MG63 (cell line): ENCODE measurements around the gene APOD. TPM values are rescaled to one million over a fixed set of nuclear protein-coding genes. Genes with fewer than 3 reads are reported as not detected.
"Not testable (repeated sequence)": the region's sequence is repeated elsewhere in the genome, so short reads cannot be mapped to it uniquely, and the experiment has no call there.

Source experiments
- DNase-seq: peaks from one replicate; pipeline ENCODE4 v3.0.0-alpha.2; 2020
- H3K27me3 ChIP-seq: fragments of 250-450 bp; sonication (Bioruptor Pico); 2 replicates; pipeline ENCODE4 v1.5.1; 2020; ENCODE audit warnings: mild to moderate bottlenecking, moderate library complexity
- H3K36me3 ChIP-seq: fragments of 250-450 bp; sonication (Bioruptor Pico); 2 replicates; pipeline ENCODE4 v1.5.1; 2020; ENCODE audit warnings: mild to moderate bottlenecking, moderate library complexity
- H3K4me3 ChIP-seq: fragments of 250-450 bp; sonication (Bioruptor Pico); 2 replicates; pipeline ENCODE4 v1.5.1; 2020; ENCODE audit warnings: mild to moderate bottlenecking, moderate library complexity
- H3K9me3 ChIP-seq: fragments of 250-450 bp; sonication (Bioruptor Pico); 2 replicates; pipeline ENCODE4 v1.5.1; 2020; ENCODE audit warnings: mild to moderate bottlenecking, moderate library complexity
- total RNA-seq: library from RNA; depleted of rRNA; stranded (reverse); fragments of >200 nt; shearing (Covaris generic); gene quantifications from 2 replicates; pipeline ENCODE4 v1.2.3, GENCODE V29; 2014; ENCODE audit warnings: low replicate concordance

Gene APOD
- total RNA-seq, 1 experiment from 2014 or later, result not detected

DNA sequence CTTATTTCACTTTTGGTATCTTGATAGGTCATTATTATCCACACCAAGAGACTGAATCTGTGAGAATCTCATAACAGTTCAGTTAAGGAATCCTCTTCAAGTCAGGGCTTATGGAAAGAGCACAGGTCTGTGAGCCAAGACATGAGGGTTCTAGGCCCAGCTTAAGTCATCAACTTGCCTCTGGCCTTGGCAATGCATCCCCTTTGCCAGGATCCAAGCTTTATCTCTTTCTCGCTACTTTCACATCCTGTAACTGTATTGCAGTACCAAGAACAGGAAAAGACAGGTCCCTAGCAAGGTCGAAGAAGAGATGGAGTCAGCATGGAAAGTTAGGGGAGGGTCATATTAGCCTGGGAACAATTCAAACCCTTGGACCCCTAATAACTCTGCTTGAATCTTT lies 13.5 kb upstream of the APOD start:
- no peaks in the 10 kb centered on the region for H3K9me3 ChIP-seq
- H3K4me3 ChIP-seq, result no peak overlapping the region
- no peaks in the 10 kb centered on the region for H3K27me3 ChIP-seq
- no peak for DNase-seq
- H3K36me3 ChIP-seq, result no peaks in the 10 kb centered on the region

GRCh38 chr3:195596765-195597171 lies 13.0 kb upstream of the APOD start:
- no peak overlapping the region for H3K4me3 ChIP-seq
- DNase-seq, result no peak
- no peaks in the 10 kb centered on the region for H3K36me3 ChIP-seq
- no peaks in the 10 kb centered on the region for H3K27me3 ChIP-seq
- H3K9me3 ChIP-seq, result no peaks in the 10 kb centered on the region

GRCh38 chr3:195595785-195596531 lies 12.2 kb upstream of the APOD start:
- DNase-seq, result no peak

GRCh38 chr3:195591852-195592251 lies 8.1 kb upstream of the APOD start:
- no peak for DNase-seq
- no peaks in the 10 kb centered on the region for H3K36me3 ChIP-seq

More at GRCh38 chr3:195595785-195596531, 12.2 kb upstream of the APOD start:
- no peaks in the 10 kb centered on the region for H3K36me3 ChIP-seq
- H3K27me3 ChIP-seq, result no peaks in the 10 kb centered on the region
- no peak overlapping the region for H3K4me3 ChIP-seq
- H3K9me3 ChIP-seq, result no peaks in the 10 kb centered on the region

DNA sequence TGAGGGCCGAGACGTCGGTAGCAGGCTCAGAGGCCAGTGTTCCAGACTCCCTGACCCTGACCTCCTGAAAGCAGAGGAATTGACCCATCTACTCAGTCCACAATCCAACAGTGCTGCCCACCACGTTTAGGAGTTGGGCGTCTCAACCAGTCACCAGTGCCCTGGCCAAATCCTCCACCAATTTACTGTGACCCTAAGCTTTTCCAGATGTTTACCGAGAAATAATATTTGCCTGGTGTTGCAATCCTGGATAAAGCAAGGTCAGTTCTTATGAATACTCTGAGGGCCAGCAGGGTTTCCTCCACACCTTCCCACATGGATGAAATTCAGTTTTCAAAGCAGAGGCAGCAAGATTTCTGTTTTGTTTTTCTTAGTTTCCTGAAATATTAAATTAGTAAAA lies 7.5 kb upstream of the APOD start:
- H3K9me3 ChIP-seq, result 0 out of 2 replicates have a peak, but pooled peaks cover 2% of the 10 kb centered on the region
- H3K4me3 ChIP-seq, result no peak overlapping the region
- H3K27me3 ChIP-seq, result peaks cover 2% of the 10 kb centered on the region
- H3K36me3 ChIP-seq, result no peaks in the 10 kb centered on the region
- no peak for DNase-seq

More at GRCh38 chr3:195591852-195592251, 8.1 kb upstream of the APOD start:
- Histone ChIP-seq H3K4me3 (no peak overlapping the region), H3K9me3 (0 out of 2 replicates have a peak, but pooled peaks cover 2% of the 10 kb centered on the region), H3K27me3 (peaks cover 2% of the 10 kb centered on the region)

- H3K4me3 ChIP-seq, H3K27me3 ChIP-seq, H3K36me3 ChIP-seq, H3K9me3 ChIP-seq, DNase-seq: not testable (repeated sequence)
Observed at GRCh38 chr3:195590381-195590780, 6.6 kb upstream of the APOD start.

- H3K36me3 ChIP-seq, H3K9me3 ChIP-seq, H3K4me3 ChIP-seq, DNase-seq, H3K27me3 ChIP-seq: not testable (repeated sequence)
Observed at GRCh38 chr3:195589796-195590195, 6.1 kb upstream of the APOD start.

DNA sequence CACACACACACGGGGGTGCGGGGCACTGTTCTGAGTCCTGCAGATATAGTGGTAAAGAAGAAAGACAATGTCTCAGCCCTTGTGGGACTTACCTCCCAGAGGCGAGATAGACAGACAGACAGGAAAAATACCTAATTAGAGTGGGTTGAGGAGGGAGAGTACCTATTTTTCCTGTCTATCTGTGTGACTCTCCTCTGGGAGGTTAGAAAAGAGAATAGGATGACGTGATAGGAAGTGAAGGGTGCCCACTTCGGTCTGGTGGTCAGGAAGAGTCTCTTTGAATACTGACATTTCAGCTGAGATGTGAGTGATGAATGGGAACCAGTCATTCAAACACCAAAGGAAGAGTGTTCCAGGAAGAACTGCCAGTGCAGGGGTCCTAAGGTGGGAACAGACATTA lies 4.1 kb upstream of the APOD start:
- DNase-seq, result no peak
- Histone ChIP-seq H3K27me3 (peaks cover 2% of the 10 kb centered on the region), H3K9me3 (0 out of 2 replicates have a peak, but pooled peaks cover 2% of the 10 kb centered on the region), H3K4me3 (no peak overlapping the region), H3K36me3 (no peaks in the 10 kb centered on the region)

DNA sequence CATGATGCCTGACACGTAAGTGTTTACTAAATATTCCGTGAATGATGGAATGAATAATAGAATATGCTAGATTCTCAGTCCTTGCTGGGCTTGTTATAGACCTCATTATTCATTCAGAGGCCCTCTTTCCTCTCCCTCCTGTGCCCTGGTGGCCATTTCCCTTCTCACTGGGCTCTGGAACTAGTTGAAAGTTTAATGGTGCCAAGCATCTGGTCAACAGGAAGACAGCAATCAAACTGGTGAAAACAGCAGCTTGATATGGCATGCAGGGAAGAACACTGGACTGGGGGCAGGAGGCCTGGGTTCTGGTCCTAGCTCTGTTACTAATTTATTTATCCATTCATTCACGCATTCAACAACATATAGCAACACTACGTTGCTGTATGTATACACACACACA lies 3.7 kb upstream of the APOD start:
- Histone ChIP-seq H3K9me3 (0 out of 2 replicates have a peak, but pooled peaks cover 2% of the 10 kb centered on the region), H3K4me3 (no peak overlapping the region), H3K27me3 (peaks cover 2% of the 10 kb centered on the region), H3K36me3 (no peaks in the 10 kb centered on the region)
- DNase-seq, result no peak

DNA sequence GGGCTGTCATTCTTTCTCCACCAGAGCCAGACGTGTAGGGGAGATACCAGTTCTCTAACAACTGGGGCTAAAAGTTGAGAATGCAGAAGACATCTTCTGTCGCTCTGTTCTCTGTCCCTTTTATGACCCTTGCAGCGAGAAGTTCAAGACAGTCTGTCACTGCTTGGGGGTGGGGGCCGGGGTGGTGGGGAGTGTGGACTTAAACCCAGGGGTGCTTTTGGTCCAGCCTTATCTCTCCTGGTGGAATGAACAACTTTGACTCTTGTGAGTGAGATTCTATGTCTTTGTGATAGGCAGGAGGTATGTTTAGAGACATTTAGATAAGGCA lies 767 bp upstream of the APOD start:
- DNase-seq, result no peak
- H3K27me3 ChIP-seq, result peaks cover 2% of the 10 kb centered on the region
- H3K9me3 ChIP-seq, result 0 out of 2 replicates have a peak, but pooled peaks cover 2% of the 10 kb centered on the region
- H3K36me3 ChIP-seq, result no peaks in the 10 kb centered on the region
- no peak overlapping the region for H3K4me3 ChIP-seq

GRCh38 chr3:195582947-195583346 lies 793 bp downstream of the APOD start:
- no peaks in the 10 kb centered on the region for H3K36me3 ChIP-seq
- H3K4me3 ChIP-seq, result no peak overlapping the region
- H3K9me3 ChIP-seq, result no peaks in the 10 kb centered on the region
- no peak for DNase-seq
- peaks cover 2% of the 10 kb centered on the region for H3K27me3 ChIP-seq

GRCh38 chr3:195580744-195581443 lies 2.8 kb downstream of the APOD start:
- Histone ChIP-seq H3K36me3 (no peaks in the 10 kb centered on the region), H3K4me3 (no peak overlapping the region), H3K9me3 (no peaks in the 10 kb centered on the region), H3K27me3 (no peaks in the 10 kb centered on the region)
- no peak for DNase-seq

DNA sequence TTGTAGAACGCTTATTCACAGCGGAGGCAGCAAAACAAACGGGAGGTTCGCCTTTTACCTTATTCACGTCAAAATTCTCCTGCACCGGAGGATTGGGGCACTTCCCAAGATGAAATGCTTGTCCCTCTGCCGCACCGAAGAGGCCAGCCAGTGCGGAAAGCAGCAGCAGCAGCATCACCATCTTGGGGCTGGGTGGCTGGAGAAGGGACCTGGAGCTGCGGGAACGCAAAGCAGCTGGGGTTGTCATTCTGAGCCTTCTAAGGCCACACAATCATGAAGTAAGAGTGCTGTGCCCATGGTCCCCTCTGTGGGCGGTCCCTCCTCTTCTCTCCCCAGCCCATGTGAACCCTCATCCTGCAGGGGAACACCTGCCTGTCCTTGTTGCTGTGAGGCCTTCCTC lies 4.5 kb downstream of the APOD start:
- Histone ChIP-seq H3K9me3 (no peaks in the 10 kb centered on the region), H3K36me3 (no peaks in the 10 kb centered on the region), H3K27me3 (no peaks in the 10 kb centered on the region), H3K4me3 (no peak overlapping the region)
- DNase-seq, result no peak

GRCh38 chr3:195578565-195578964 lies 5.2 kb downstream of the APOD start:
- H3K36me3 ChIP-seq, result no peaks in the 10 kb centered on the region
- no peaks in the 10 kb centered on the region for H3K27me3 ChIP-seq
- no peak for DNase-seq
- H3K9me3 ChIP-seq, result no peaks in the 10 kb centered on the region
- no peak overlapping the region for H3K4me3 ChIP-seq

- DNase-seq, result no peak
- H3K4me3 ChIP-seq, result no peak overlapping the region
- H3K36me3 ChIP-seq, result no peaks in the 10 kb centered on the region
- H3K9me3 ChIP-seq, result no peaks in the 10 kb centered on the region
- no peaks in the 10 kb centered on the region for H3K27me3 ChIP-seq
Observed at GRCh38 chr3:195577645-195578177, 6.0 kb downstream of the APOD start.

- no peak overlapping the region for H3K4me3 ChIP-seq
- DNase-seq, result peak; percentile 30
- no peaks in the 10 kb centered on the region for H3K36me3 ChIP-seq
- H3K27me3 ChIP-seq, result no peaks in the 10 kb centered on the region
- H3K9me3 ChIP-seq, result no peaks in the 10 kb centered on the region
Observed at GRCh38 chr3:195574497-195575304, 9.0 kb downstream of the APOD start.
